Measurements from ENCODE around the gene PEMT. TPM values are rescaled to one million over a fixed set of nuclear protein-coding genes. Genes with fewer than 3 reads are reported as not detected.

The PEMT gene
- total and polyA plus RNA-seq, 9 of the 15 experiments (the other 6 are each of a cell fraction or from before 2014, with no cell fraction given), result 1.4 to 36.4 (median 13.6) TPM

- TF ChIP-seq RFX1 (IDR thresholded peaks at IDR 0.05), result no peak
These were observed 97.0 kb downstream of the PEMT start (continued) for GRCh38 chr17:17494499-17494869.

- H3K27me3 ChIP-seq (ENCODE audit: control insufficient read depth in 2 of 2, insufficient read depth in 2 of 2, low read length in 2 of 2), result no peaks in the 10 kb centered on the region; a peak in 1 of 5 replicates
- H3K9me3 ChIP-seq (replicated peaks; ENCODE audit: control insufficient read depth, insufficient read depth, low read depth, low read length), result no peaks in the 10 kb centered on the region
- no peak for ATAC-seq
- ChIA-PET CTCF (ENCODE audit: low intra/inter-chr PET ratio) (no interaction called here), POLR2A (no interaction called here)
- no TSS peak for BruUV-seq (replicated peaks)
- peaks cover 37% of the 10 kb centered on the region; the same call in 2 of the 3 replicates for H3K36me3 ChIP-seq (ENCODE audit: control insufficient read depth, insufficient read depth, low read length)
- H3K4me3 ChIP-seq, result no peak overlapping the region
- no peak for DNase-seq (ENCODE audit: extremely low read depth in 1 of 4, low spot score in 3 of 4)
- in situ Hi-C loops (cut with MboI) (no loop called here), intact Hi-C loops (cut with micrococcal nuclease) (no loop called here)
- no peak overlapping the region for H3K27ac ChIP-seq (ENCODE audit: extremely low read depth, low read depth, low read length)
- H3K4me2 ChIP-seq (ENCODE audit: insufficient read depth, low read length), result no peak overlapping the region
- H3K9ac ChIP-seq (ENCODE audit: insufficient read depth in 1 of 2, low read depth in 2 of 2, low read length in 2 of 2), result no peak overlapping the region
- H2AFZ ChIP-seq (ENCODE audit: low read depth, low read length), result no peak overlapping the region
- no peaks in the 10 kb centered on the region for H4K20me1 ChIP-seq (replicated peaks; ENCODE audit: control insufficient read depth, insufficient read depth, low read length)
- no peaks in the 10 kb centered on the region; the same call in 2 of the 3 replicates for H3K79me2 ChIP-seq (ENCODE audit: control insufficient read depth, insufficient read depth, low read length)
- peaks cover 0 to 20% of the 10 kb centered on the region in 2 experiments; a peak in 3 of 5 replicates for H3K4me1 ChIP-seq (replicated peaks in 1 of 2; ENCODE audit: control insufficient read depth in 2 of 2, insufficient read depth in 2 of 2, low read length in 2 of 2)
- 93% methylated on average over 3 of the region's 5 CpGs for WGBS (ENCODE audit: insufficient coverage, low coverage, missing lambda C conversion rate)
- H3K9me1 ChIP-seq (ENCODE audit: control insufficient read depth, insufficient read depth, low read length), result no peaks in the 10 kb centered on the region
- no peak for FAIRE-seq
- TF ChIP-seq TCF7 (IDR thresholded peaks at IDR 0.05; ENCODE audit: borderline replicate concordance), result no peak
- no peak for TF ChIP-seq ZNF512 (tag; IDR thresholded peaks at IDR 0.05)
- TF ChIP-seq PCBP2 (IDR thresholded peaks at IDR 0.05; ENCODE audit: low read depth, low read length, poor library complexity, severe bottlenecking), result no peak
- no peak for TF ChIP-seq ZC3H4 (CRISPR knock-in tag; IDR thresholded peaks at IDR 0.05; ENCODE audit: borderline replicate concordance)
- TF ChIP-seq PTBP1 (IDR thresholded peaks at IDR 0.05; ENCODE audit: low read depth, low read length), result no peak
- no peak for TF ChIP-seq TAF1 (IDR thresholded peaks at IDR 0.05; ENCODE audit: control insufficient read depth, extremely low read depth, insufficient read depth, low read length, severe bottlenecking)
- no peak for TF ChIP-seq PML (IDR thresholded peaks at IDR 0.05; ENCODE audit: low read length)
- TF ChIP-seq TEAD2 (tag; IDR thresholded peaks at IDR 0.05), result no peak
- no peak for TF ChIP-seq CREB3 (tag; conservative IDR thresholded peaks at IDR 0.05; ENCODE audit: low read depth)
- no peak for TF ChIP-seq MCM5 (IDR thresholded peaks at IDR 0.05; ENCODE audit: low read depth)
- no peak for TF ChIP-seq TCFL5 (CRISPR knock-in tag; conservative IDR thresholded peaks at IDR 0.05)
- TF ChIP-seq SNIP1 (IDR thresholded peaks at IDR 0.05; ENCODE audit: low read depth), result no peak
- no peak for TF ChIP-seq SMAD2 (IDR thresholded peaks at IDR 0.05; ENCODE audit: low read depth, low read length)
- no peak for TF ChIP-seq CREB5 (CRISPR knock-in tag; IDR thresholded peaks at IDR 0.05)
- TF ChIP-seq U2AF2 (optimal IDR thresholded peaks at IDR 0.05; ENCODE audit: low read depth, low read length), result no peak
- TF ChIP-seq USF2 (CRISPR knock-in tag; IDR thresholded peaks at IDR 0.05), result no peak
- no peak for TF ChIP-seq RBM39 (optimal IDR thresholded peaks at IDR 0.05; ENCODE audit: low read depth, low read length)
These were observed 97.5 kb downstream of the PEMT start for GRCh38 chr17:17493986-17494466.

Measured in K562 (cell line).